CD14-positive monocyte (primary cell): Measurements from ENCODE around the gene TSSK2. TPM values are rescaled to one million over a fixed set of nuclear protein-coding genes. Genes with fewer than 3 reads are reported as not detected.

Experiments used
- DNase-seq, 3 donors: peaks; one replicate each; pipeline ENCODE4 v3.0.0-alpha.2; 2011 to 2022
- H2AFZ ChIP-seq: 2 replicates; pipeline ENCODE4 v1.6.0; 2012; ENCODE audit warnings: mild to moderate bottlenecking, low read depth, low read length, inconsistent platforms; ENCODE audit not compliant: insufficient read depth, poor library complexity, severe bottlenecking
- H3K27ac ChIP-seq, 2 donors: 1 replicate in 1 of 2; 2 replicates in 1 of 2; pipeline ENCODE4 v1.5.1; 2012 to 2013; ENCODE audit warnings: low read length in 2 of 2, control low read depth in 1 of 2, inconsistent platforms in 1 of 2, low read depth in 1 of 2, mild to moderate bottlenecking in 1 of 2
- H3K27me3 ChIP-seq, 2 donors: one replicate each; pipeline versions ENCODE4 v1.6.0 to v1.6.1; 2011 to 2013; ENCODE audit warnings: low read length in 2 of 2; ENCODE audit not compliant: control insufficient read depth in 2 of 2, insufficient read depth in 2 of 2
- H3K36me3 ChIP-seq, 2 donors: replicated peaks in 1 of 2; 1 replicate in 1 of 2; 2 replicates in 1 of 2; pipeline versions ENCODE4 v1.5.1 to v1.6.1; 2012 to 2013; ENCODE audit warnings: low read length in 2 of 2, control low read depth in 1 of 2, inconsistent platforms in 1 of 2, mild to moderate bottlenecking in 1 of 2; ENCODE audit not compliant: insufficient read depth in 2 of 2, control insufficient read depth in 1 of 2
- H3K4me1 ChIP-seq, 2 donors: 1 replicate in 1 of 2; 2 replicates in 1 of 2; pipeline versions ENCODE4 v1.5.1 to v1.6.1; 2012 to 2013; ENCODE audit warnings: low read length in 2 of 2, control low read depth in 1 of 2, inconsistent platforms in 1 of 2, mild to moderate bottlenecking in 1 of 2, moderate library complexity in 1 of 2; ENCODE audit not compliant: insufficient read depth in 2 of 2, control insufficient read depth in 1 of 2
- H3K4me2 ChIP-seq: replicated peaks from 2 replicates; pipeline ENCODE3; 2012; ENCODE audit warnings: low read length, moderate library complexity, mild to moderate bottlenecking; ENCODE audit not compliant: poor library complexity, severe bottlenecking; ENCODE audit errors: extremely low read depth
- H3K4me3 ChIP-seq, 3 experiments: fragments of 200-600 bp in 1 of 3; sonication (generic) in 1 of 3; replicated peaks in 1 of 3; 1 replicate in 2 of 3; 2 replicates in 1 of 3; pipeline ENCODE4 v1.5.1; 2011 to 2013; ENCODE audit warnings: low read length in 3 of 3, mild to moderate bottlenecking in 3 of 3, control low read depth in 2 of 3, low read depth in 2 of 3, inconsistent platforms in 1 of 3, moderate library complexity in 1 of 3
- H3K79me2 ChIP-seq: 2 replicates; pipeline ENCODE4 v1.6.0; 2012; ENCODE audit warnings: mild to moderate bottlenecking, control low read depth, inconsistent platforms, low read length, moderate library complexity; ENCODE audit not compliant: insufficient read depth
- H3K9ac ChIP-seq: 2 replicates; pipeline ENCODE4 v1.6.0; 2017; ENCODE audit warnings: low read length, mild to moderate bottlenecking; ENCODE audit not compliant: insufficient read depth, poor library complexity, severe bottlenecking
- H3K9me3 ChIP-seq, 2 donors: replicated peaks in 1 of 2; 1 replicate in 1 of 2; 2 replicates in 1 of 2; pipeline versions ENCODE4 v1.5.1 to v1.6.1; 2012 to 2013; ENCODE audit warnings: low read length in 2 of 2, control low read depth in 1 of 2; ENCODE audit not compliant: control insufficient read depth in 1 of 2, insufficient read depth in 1 of 2
- H4K20me1 ChIP-seq: 2 replicates; pipeline ENCODE4 v1.6.0; 2012; ENCODE audit warnings: mild to moderate bottlenecking, low read length, control low read depth, moderate library complexity; ENCODE audit not compliant: insufficient read depth
- H3K27ac Mint-ChIP-seq, 7 donors: one replicate each; pipeline ENCODE4 v1.8.0; 2020; ENCODE audit warnings: mild to moderate bottlenecking in 7 of 7, mixed read lengths in 7 of 7, moderate library complexity in 6 of 7, inconsistent platforms in 2 of 7
- H3K27me3 Mint-ChIP-seq, 3 donors: one replicate each; pipeline ENCODE4 v1.8.0; 2021 to 2022; ENCODE audit warnings: low read depth in 3 of 3, mild to moderate bottlenecking in 3 of 3, mixed read lengths in 3 of 3, moderate library complexity in 3 of 3, inconsistent platforms in 1 of 3
- H3K36me3 Mint-ChIP-seq, 2 donors: one replicate each; pipeline ENCODE4 v1.8.0; 2020; ENCODE audit warnings: mixed read lengths in 2 of 2, inconsistent platforms in 1 of 2, mild to moderate bottlenecking in 1 of 2
- H3K4me1 Mint-ChIP-seq: one replicate; pipeline ENCODE4 v1.8.0; 2020; ENCODE audit warnings: mild to moderate bottlenecking, mixed read lengths
- H3K4me3 Mint-ChIP-seq, 2 donors: one replicate each; pipeline ENCODE4 v1.8.0; 2020; ENCODE audit warnings: mild to moderate bottlenecking in 2 of 2, mixed read lengths in 2 of 2, moderate library complexity in 1 of 2
- H3K9me3 Mint-ChIP-seq, 7 donors: one replicate each; pipeline ENCODE4 v1.8.0; 2020 to 2022; ENCODE audit warnings: mixed read lengths in 7 of 7, mild to moderate bottlenecking in 6 of 7, moderate library complexity in 6 of 7, inconsistent platforms in 2 of 7
- WGBS: methylation state at CpG from one replicate; pipeline ENCODE4 v1.1.5; 2013; ENCODE audit warnings: missing lambda C conversion rate; ENCODE audit not compliant: insufficient coverage; 5-methylcytosine and 5-hydroxymethylcytosine counted together
- intact Hi-C, 2 donors: fragments of 100-400 bp; cut with micrococcal nuclease; formaldehyde crosslinking; loops; one replicate each; pipeline versions ENCODE4 v1.15.0 to v1.15.1; 2023
- polyA plus RNA-seq, 3 donors: library from polyadenylated mRNA; depleted of rRNA in 1 of 3; unstranded in 2 of 3; stranded (reverse) in 1 of 3; fragments of 300-500 nt in 2 of 3; fragments of >200 nt in 1 of 3; fragmentation: Illumina TruSeq in 2 of 3; gene quantifications; 1 replicate in 2 of 3; 2 replicates in 1 of 3; pipeline ENCODE4 v1.2.3, GENCODE V29; 2012 to 2021
- TF ChIP-seq, protein P1 (sequence below): fragments of 200-600 bp; IDR thresholded peaks from one replicate; pipeline ENCODE4 v1.8.0; 2022; ENCODE audit warnings: antibody characterized with exemption, mild to moderate bottlenecking

The TSSK2 gene
- polyA plus RNA-seq, 3 donors: 0.04 TPM; not detected in 2

DNA sequence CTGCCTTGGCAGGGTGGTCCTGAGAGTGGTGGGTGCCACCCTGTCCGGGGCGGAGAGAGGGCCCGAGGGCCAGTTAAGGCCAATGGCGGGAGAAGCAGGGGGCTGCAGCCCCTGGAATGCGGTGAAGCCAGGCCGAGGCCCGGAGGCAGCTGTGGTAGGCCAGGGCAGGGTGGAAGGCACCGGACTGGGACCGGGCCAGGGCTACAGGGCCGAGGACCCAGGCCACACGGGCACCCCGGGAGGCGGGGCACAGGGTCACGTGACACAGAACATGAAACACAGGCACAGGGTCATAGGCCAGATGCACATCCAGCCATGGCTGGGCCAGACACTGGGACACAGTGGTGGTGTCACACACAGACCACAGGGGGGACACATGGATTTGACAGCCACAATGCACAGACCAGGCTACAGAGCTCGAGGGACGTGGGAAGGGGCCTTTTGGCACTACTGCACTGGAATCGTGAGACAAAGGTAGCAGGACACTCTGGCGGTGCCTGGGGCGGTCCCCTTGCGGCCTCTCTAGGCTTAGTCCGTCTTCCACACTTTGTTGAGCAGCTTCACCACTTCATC lies 44.6 kb downstream of the TSSK2 start:
- peaks cover 14% of the 10 kb centered on the region for H4K20me1 ChIP-seq
- H3K79me2 ChIP-seq: peaks cover 24% of the 10 kb centered on the region
- H3K9ac ChIP-seq: no peak overlapping the region
- H3K9me3 Mint-ChIP-seq: no peaks in the 10 kb centered on the region
- intact Hi-C loops: loop anchor here in 1 of 2 donors (5.0 kb wide), 1 partner anchor 117 kb away; the partner anchor contains the start of gene CLTCL1
- H3K27ac ChIP-seq: no peak overlapping the region
- no peak for DNase-seq
- no peak overlapping the region for H3K4me3 ChIP-seq
- peaks cover 3 to 6% (median 4%) of the 10 kb centered on the region in 3 donors for H3K27me3 Mint-ChIP-seq
- peak overlapping the region in 1 of 7 donors; percentile 61 for H3K27ac Mint-ChIP-seq
- H3K9me3 ChIP-seq: no peaks in the 10 kb centered on the region
- H3K4me2 ChIP-seq: no peak overlapping the region
- H3K4me3 Mint-ChIP-seq: no peak overlapping the region
- peaks cover 45% of the 10 kb centered on the region for H3K4me1 Mint-ChIP-seq
- no peaks in the 10 kb centered on the region for H3K36me3 Mint-ChIP-seq
- no peak overlapping the region for H2AFZ ChIP-seq
- TF ChIP-seq, protein P1, sequence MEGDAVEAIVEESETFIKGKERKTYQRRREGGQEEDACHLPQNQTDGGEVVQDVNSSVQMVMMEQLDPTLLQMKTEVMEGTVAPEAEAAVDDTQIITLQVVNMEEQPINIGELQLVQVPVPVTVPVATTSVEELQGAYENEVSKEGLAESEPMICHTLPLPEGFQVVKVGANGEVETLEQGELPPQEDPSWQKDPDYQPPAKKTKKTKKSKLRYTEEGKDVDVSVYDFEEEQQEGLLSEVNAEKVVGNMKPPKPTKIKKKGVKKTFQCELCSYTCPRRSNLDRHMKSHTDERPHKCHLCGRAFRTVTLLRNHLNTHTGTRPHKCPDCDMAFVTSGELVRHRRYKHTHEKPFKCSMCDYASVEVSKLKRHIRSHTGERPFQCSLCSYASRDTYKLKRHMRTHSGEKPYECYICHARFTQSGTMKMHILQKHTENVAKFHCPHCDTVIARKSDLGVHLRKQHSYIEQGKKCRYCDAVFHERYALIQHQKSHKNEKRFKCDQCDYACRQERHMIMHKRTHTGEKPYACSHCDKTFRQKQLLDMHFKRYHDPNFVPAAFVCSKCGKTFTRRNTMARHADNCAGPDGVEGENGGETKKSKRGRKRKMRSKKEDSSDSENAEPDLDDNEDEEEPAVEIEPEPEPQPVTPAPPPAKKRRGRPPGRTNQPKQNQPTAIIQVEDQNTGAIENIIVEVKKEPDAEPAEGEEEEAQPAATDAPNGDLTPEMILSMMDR: no peak
- H3K36me3 ChIP-seq: no peaks in the 10 kb centered on the region
- whole genome bisulfite sequencing: 86% methylated on average over 18 of the region's 21 CpGs
- H3K27me3 ChIP-seq: peaks cover 0 to 4% of the 10 kb centered on the region in 2 donors
- H3K4me1 ChIP-seq: peaks cover 54 to 68% of the 10 kb centered on the region in 2 donors

DNA sequence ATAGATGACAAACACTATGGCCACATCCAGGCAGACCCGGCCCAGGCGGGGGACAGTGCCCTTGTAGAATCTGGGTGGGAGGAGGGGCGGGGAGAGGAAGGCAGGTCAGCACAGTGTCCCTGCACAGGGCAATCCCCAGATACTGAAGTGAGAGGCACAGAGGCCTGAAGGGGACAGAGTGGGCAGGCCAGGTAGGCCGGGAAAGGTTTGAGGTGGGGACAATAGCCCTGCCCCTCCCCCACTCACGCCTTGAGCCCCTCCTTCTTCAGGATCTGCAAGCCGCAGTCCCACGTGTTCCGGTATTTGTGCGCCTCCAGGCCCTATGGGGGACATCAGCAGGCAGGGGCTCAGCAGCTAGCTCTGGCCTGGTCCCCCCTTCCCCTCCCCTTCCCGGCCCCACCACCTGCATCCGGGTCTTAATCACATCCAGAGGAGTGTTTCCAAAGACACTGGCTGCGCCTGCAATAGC lies 45.1 kb downstream of the TSSK2 start:
- no peak overlapping the region for H3K27ac ChIP-seq
- 77% methylated on average over 6 of the region's 12 CpGs for WGBS

More for the DNA sequence above, 45.1 kb downstream of the TSSK2 start:
- H3K4me1 Mint-ChIP-seq: peaks cover 41% of the 10 kb centered on the region
- no peaks in the 10 kb centered on the region for H3K9me3 ChIP-seq
- peaks cover 0 to 2% (median 0%) of the 10 kb centered on the region in 7 donors for H3K9me3 Mint-ChIP-seq
- H3K4me3 ChIP-seq: no peak overlapping the region
- TF ChIP-seq, protein P1: no peak
- H2AFZ ChIP-seq: no peak overlapping the region
- H3K4me2 ChIP-seq: no peak overlapping the region
- H3K27me3 Mint-ChIP-seq: peaks cover 0 to 2% (median 2%) of the 10 kb centered on the region in 3 donors
- H3K4me1 ChIP-seq: peaks cover 48 to 63% of the 10 kb centered on the region in 2 donors
- no peak for DNase-seq
- peaks cover 14% of the 10 kb centered on the region for H4K20me1 ChIP-seq
- no peak overlapping the region for H3K9ac ChIP-seq
- no peak overlapping the region for H3K4me3 Mint-ChIP-seq
- no peaks in the 10 kb centered on the region for H3K36me3 Mint-ChIP-seq
- no peaks in the 10 kb centered on the region for H3K36me3 ChIP-seq
- peaks cover 22% of the 10 kb centered on the region for H3K79me2 ChIP-seq
- intact Hi-C loops: loop anchor here in 1 of 2 donors (5.0 kb wide), 1 partner anchor 116 kb away; the partner anchor contains the start of gene CLTCL1
- H3K27me3 ChIP-seq: no peaks in the 10 kb centered on the region
- peak overlapping the region in 1 of 7 donors; percentile 61 for H3K27ac Mint-ChIP-seq
